GM19324 (cell line): ENCODE data around the gene YWHAQ.

ENCODE experiments used
- ATAC-seq: cut with Tn5 transposase; IDR thresholded peaks from one replicate; pipeline ENCODE4 v1.9.1; 2021; ENCODE audit warnings: mild to moderate bottlenecking, moderate library complexity; ENCODE audit not compliant: unreplicated experiment, low FRiP score

YWHAQ gene

DNA sequence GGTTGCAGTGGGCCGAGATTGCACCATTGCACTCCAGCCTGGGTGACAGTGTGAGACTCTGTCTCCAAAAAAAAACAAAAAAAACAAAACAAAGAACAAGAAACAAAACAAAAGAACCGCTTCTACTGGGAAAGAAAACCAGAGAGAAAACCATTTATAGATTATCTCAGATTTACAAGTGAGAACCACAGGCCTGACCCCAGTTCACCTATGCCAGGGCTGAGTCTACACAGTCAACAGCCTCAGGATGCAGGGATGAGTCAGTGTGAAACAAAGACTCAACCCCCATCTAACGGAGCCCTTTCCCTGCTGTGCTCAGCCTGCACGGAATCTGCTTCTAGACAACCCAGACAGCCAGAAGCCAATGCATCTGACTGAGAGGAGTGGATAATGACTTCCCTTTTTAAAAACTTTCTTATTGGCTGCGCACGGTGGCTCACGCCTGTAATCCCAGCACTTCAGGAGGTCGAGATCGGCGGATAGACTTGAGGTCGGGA lies 25.5 kb upstream of the YWHAQ start:
- ATAC-seq, result peak; percentile 89

DNA sequence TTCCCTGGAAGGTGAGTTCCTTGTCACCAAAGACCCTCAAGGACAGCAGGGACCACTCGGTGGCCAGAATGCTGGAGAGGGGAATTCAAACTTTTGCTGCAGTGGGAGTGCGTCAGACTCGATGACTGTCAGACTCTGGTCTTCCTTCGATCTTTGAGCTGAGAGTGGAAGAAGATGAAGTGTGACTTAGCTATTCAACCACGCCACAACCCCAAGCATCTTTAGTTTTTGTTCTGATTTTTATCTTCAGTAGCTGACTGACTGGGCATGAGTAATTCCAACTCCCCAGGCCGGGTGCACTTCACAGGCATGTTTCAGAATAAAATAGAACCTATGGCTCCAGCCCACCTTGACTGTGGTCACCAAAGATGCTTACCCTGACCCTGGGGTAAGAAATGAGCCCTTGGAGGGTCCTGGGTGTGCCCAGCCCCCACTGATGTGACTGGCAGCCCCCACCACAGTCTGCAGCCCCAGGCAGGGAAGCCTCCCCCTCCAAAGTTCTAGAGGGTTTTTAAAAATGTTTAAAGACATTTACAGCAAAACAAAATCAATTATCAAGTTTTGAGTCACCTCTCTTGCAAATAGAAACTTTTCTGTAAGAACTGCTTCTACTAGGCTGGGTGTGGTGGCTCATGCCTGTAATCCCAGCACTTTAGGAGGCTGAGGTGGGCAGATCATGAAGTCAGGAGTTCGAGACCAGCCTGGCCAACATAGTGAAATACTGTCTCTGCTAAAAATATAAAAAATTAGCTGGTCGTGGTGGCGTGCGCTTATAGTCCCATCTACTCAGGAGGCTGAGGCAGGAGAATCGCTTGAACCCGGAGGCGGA lies 24.9 kb upstream of the YWHAQ start:
- no peak for ATAC-seq

DNA sequence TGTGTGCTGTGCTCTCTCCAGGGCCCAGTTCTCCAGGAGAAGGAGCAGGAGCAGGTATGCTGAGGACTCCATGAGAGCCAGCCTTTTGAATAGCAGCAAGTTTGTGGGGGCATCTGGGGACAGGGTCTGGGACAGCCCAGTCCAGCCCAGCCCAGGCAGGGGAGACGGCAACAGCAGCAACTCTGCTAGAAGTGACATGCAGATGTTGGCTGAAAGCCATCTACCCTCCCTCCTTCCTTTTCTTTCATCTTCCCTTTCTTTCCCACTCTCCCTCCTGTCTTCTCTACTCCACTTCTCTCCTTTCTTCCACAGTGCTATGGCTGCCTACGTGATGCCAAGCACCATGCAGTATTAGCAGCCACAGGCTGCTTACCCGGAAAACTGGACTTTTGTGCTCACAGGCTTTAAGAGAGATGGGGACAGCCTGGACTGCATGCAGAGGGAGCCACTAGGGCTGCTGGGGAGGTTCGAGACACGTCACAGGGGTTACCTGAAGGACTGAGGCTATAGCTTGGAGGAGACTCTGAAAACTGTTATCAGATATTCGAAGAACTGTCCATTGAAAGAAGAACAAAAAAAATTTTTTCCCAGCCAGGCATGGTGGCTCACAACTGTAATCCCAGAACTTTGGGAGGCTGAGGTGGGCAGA lies 23.8 kb upstream of the YWHAQ start:
- no peak for ATAC-seq

DNA sequence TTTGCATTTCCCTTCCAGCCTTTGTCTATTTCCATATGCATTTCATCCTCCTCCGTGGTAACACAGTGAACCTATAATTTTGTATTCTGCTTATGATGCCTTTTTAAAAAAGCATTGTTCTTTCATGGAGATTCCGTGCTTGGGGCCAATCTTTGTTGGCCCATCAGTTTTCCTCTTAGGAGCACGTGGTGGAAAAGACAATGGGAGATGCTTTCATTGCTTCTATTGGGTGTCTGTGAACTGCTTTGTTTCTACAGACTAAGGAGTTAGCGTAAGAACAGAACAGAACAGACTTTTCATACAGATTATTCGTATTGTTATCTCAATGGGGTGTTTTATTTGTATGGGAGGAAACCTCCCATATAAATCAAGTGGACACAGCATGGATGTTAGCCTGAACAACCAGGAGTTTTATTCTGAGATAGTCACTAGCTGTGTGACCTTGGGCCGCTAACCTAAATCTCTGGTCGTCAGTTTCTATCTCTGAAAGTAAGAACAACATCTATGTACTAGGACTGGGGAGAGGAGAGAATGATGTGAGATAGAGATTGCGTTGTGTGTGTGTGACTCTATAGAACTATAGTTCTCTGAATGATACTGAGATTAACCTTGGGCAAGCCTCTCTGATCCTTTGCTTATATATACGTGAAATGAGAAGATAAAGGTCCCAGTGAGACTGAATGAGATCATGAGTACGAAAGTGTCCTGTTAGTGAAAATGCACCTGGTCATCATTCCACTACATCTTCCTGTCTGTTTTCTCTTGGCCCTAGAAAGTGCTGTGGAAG lies 22.9 kb upstream of the YWHAQ start:
- ATAC-seq, result no peak

DNA sequence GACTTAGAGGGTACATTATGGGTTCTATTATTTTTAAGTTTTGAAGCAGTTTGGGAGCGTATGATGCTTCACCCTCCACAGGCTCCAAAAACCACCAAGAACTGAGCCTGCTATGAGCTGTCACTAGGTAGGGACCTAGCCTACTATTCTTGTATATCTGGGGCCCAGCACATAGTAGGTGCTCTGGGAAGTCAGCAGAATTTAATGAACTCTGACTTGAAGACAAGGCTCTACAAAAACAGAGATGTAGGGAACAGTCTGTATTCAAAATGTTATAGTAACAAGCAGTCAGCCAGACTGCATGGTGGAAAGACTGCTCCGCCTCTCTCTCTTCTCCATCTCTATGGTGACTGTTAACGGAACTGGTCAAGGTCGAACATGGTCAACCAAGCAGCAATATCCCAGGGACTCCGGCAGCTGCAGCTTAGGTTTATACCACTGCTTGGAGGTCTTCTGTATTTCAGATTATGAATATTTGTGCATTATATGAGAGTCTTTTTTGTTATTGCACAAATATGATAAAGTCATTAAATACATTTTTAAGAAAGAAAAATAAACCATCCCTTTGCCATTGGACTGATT lies 22.2 kb upstream of the YWHAQ start:
- no peak for ATAC-seq

DNA sequence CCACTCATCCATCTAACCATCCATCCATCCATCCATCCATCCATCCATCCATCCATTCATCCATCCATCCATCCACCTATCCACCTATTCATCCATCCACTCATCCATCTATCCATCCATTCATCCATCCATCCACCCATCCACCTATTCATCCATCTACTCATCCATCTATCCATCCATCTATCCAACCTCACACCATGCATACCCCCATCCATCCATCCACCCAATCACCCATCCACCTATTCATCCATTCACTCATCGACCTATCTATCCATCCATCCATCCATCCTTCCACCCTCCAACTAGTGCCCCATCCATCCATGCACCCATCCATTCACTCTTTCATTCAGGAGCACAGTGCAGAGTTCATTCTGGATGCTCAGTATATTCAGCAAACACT lies 21.5 kb upstream of the YWHAQ start:
- ATAC-seq, result no peak

DNA sequence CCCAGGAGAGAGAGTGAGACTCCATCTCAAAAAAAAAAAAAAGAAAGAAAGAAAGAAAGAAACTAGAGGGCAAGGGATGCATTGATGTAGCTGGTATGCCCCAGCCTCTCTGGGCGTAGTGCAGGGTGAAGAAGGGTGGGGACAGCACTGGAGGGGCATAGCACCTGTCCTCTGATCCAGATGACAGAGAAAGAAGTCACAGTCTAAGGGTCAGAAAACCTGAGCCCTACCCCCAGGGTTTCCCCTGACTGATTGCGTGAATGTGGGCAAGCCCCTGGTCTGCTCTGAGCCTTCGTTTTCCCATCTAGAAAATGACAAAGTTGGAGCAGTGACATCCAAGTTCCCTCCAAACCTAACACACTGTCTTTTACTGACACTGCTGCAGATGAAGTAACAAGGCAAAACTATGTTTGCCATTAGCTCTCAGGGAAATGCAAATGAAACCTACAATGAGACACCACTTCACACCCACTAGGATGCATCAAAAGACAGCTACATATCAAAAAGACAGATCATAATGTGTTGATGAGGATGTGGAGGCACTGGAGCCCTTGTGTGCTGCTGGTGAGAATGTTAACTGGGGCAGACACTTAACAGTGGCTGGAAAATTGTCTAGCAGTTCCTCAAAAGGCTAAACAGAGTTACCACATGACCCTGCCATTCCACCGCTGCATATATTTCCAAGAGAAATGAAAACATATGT lies 19.5 kb upstream of the YWHAQ start:
- ATAC-seq, result no peak

DNA sequence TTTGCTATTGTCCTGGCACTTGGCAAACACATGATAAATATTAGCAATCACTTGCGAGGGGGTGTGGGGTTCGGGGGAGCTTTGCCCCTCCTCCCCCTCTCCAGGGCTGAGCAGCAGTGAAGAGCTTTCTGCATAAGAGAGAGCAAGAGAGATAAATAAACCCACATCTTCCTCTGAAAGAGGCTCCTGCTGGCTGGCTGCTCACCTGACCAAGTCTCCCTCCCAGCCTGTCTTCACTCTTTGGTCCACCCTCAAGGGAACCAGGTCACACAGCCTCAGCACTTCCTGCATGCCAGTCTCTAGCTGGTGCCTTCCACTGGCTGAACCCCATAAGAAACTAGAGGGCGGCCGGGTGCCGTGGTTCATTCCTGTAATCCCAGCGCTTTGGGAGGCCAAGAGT lies 18.5 kb upstream of the YWHAQ start:
- ATAC-seq, result no peak

DNA sequence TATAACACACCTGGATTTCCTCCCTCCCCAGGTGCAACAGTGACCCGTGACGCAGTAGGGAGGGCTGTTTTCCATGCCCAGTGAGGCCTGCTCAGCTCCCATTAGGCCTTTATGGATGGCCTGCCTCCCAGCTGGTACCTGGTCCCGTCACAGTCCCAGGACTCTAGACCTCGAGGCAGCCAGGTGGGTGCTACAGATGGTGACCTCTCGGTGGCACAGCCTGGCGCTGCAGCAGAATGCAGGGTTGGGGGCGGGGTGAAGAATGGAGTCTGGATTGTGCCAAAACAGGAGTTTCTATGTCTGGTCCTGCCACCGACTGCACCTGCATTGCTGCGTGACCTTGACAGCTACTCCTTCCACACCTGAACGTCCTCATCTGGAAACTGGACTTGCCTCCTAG lies 18.0 kb upstream of the YWHAQ start:
- no peak for ATAC-seq

DNA sequence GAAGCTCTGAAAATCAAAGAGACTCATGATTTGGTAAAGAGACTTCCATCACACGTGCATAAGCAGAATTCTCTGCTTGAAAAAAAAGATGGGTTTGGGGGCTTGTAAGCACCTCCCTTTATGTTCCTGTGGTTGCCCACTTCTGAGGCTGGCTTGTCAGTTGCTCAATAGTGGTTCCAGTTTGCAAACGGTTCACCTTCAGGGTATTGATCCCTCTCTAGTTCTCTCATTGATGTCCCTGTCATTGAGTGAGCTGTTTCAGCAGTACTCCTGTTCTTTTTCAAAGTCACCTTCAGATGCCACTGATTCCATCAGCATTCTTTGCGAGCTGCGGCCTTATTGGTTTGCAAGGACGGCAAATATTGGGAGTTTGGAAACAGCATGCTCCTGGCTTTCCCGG lies 17.1 kb upstream of the YWHAQ start:
- ATAC-seq, result no peak

DNA sequence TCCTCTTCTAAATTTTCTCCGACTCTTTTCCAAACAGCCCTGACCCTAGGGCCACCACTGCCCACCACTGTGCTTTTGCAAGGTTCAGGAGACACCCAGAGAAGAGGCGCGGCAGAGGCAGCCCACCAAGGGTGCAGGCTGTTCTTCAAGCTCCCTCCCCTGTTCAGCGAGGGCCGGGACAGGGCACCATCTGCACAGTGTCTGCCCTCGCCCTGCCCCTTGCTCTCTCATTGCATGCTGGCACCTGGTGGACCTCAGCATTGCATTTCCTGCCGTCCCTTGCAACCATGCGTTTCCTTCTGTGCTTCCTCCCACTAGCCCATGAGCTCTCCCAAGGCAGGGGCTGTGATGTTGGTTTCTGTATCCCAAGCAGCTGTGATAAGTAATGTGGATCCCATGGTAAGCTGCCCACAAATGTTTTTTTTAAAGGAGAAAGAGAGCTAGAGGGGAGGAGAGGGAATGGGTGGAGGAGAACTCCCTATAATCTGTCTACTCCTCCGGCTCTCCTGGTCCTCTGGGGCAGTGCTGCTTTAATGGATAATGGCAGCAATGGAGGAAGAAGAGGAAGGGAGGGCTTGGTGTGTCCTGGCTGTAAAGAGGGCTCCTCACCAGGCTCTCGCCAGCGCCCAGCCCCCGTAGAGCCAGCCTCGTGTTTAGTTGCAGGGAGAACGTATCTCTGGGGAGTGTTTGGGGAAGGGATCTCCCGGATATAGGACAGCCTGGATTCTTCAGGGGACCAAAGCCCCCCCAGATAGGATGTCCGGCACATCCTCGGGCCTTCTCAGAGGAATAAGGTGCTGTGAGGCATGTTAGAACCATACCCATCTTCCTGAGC lies 15.6 kb upstream of the YWHAQ start:
- no peak for ATAC-seq

DNA sequence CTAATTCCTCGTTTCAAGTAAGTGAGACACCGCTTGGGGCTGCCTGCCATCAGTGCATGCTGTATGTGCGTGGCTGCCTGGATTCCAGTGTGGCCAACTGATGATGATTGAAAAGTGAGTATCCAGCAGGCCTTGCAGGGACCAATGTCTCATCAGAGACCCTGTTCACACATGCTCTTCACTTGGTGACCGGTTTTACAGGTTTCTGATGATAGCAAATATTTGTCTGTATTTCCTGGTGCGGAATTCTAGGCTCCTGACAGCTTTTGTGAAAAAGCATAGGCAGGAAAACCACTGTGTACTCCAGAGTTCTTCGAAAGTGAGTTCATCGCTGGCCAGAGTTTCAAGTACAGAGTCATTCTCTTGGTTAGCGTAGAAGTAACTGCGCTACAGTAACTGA lies 13.8 kb upstream of the YWHAQ start:
- no peak for ATAC-seq

DNA sequence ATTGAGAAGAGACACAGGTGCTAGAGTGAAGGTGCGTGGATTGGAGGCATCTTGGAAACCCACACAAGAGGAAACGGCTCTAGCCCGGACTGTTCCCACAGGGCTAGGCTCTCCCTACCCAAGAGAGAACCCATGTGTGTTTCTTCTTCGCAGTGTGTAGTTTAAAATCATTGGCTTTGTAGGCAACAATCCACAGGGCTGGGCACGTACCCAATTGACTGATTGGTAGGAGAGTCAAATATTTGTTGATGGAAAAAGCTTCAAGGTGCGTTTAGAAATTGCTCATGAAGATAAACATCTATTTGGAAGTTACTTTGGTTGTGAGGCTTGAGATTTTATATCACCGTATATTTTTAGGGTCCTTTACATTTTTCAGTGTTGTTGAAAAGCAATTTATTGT lies 13.2 kb upstream of the YWHAQ start:
- ATAC-seq, result no peak

DNA sequence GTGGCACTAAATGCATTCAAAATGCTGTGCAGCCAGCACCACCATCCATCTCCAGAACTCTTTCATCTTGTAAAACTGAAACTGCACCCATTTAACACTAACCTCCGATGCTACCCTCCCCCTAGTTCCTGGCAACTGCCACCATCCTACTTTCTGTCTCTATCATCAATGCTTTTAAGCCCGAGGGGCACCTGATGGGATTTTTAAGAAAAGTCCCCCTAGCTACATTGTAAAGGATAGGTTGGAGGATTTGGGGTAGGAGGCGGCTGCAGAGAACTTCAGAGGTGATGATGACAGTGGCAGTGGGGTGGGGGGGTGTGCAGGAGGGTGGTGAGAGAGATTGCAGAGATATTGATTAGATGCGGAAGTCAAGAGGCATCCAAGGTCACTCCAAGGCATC lies 10.8 kb upstream of the YWHAQ start:
- no peak for ATAC-seq

DNA sequence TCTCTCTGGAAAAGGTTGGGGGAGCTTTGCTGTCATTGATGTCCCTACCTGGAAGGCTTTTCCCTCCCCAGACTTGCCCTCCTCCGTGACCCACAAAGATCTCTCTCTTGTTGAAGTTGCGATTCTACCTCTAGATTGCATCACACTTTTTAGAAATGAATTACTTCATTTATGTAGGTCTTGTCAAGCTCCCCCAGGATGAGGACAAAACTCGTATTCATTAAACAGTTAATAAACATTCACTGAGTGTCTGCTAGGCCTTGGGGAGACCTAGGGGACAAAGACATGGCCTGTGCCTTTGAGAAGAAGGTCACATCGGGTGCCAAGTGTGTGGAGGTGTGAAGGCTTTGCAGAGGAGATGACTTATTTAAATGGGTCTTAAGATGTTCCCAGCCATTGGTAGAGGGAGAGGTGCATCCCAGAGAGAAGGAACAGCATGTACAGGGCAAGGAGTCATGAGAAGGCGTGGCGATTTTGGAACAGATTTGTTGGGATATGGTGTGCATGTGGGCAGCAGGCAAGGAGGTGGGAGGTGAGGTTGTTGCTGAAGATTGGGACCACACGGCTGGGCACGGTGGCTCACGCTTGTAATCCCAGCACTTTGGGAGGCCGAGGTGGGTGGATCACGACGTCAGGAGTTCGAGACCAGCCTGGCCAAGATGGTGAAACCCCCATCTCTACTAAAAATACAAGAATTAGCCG lies 9.8 kb upstream of the YWHAQ start:
- no peak for ATAC-seq

DNA sequence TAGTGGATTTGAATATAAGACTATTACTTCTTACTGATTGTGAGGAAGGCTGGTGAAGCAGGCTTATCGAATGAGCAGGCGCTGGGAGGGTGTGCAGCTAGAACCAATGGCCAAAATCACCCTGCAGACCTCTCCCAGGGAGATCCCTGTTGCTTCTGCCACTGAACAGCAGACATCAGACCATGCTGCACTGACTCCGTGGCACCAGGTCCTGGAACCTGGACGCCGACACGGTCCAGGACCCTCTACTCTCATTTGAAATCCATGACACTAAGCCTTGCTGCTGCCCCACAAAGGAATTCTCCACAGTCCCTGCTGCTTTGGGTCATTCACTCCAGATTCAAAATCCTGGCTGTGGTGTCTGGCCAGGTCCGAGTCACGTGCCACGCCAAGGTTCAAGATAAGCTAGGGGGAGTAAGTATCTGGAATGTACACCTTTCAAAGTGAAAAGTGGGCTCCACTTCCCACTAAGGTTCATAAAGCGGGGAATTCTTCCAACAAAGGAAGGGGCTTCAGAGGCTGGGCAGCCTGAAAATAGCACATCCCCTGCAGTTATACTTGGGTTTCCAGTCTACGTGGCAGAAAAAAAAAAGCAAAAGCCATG lies 9.0 kb upstream of the YWHAQ start:
- no peak for ATAC-seq

DNA sequence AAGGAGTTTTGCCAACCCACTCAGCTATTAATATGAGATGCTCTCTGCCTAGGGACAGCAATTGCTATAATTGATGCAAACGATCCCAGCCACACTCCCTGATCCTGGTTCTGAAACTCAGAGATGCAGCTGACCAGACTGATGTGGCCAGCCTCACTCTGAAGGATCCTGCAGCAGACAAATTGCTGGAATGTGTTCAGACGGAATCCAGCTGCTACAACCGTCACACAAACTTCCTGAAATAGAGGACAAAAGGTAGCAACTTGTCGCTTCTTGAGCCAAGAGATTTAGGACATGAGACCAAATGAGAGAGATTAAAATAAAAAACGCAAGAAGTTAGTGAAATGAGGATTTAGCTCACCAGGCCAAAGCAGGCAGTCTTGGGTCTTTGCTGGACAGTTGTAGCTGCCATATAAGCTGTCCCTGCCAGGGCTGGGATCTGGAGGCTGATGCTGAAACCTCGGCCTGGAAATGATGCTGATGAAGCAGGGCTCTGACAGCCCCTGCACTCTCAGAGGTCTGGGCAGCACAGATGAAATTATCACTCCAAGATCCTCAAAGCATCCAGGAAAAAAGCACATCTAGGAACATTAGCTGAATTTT lies 8.3 kb upstream of the YWHAQ start:
- ATAC-seq, result no peak

DNA sequence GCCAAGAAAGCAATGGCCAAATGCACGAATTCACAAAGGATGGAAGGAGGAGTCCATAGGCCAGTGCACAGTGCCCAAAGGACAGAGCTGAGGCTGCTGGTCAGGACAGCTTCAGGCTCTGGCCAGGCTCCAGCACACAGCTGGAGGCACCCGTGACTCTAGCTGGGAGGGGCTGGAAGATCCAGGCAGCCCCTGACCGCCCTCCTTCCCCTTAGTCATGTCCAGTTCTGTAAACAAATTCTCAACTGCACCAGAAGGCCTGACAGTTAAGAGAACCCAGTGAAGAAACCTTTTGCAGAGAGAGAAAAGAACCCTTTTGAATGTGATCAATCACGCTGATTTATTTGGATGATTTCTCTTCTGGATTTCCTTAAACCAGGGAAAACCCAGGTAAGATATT lies 7.7 kb upstream of the YWHAQ start:
- ATAC-seq, result no peak
